MCF 10A (cell line): Measurements from ENCODE around the gene CTDNEP1. TPM values are rescaled to one million over a fixed set of nuclear protein-coding genes. Genes with fewer than 3 reads are reported as not detected.

Experiments used
- BruUV-seq: library from RNA; stranded (reverse); fragments of 400-500 nt; replicated peaks from 2 replicates; lab custom pipeline; 2021; lab: Mats Ljungman, UMichigan
- CTCF ChIA-PET: fragments of 300-600 bp; sonication (Branson Sonifier 250); formaldehyde crosslinking; extraction: SDS; loops from one replicate; lab custom pipeline; 2021; ENCODE audit warnings: antibody characterized with exemption, inconsistent platforms; lab: Yijun Ruan, JAX
- POLR2A ChIA-PET: fragments of 300-600, 350-650 bp; sonication (Branson Sonifier 250); formaldehyde crosslinking; extraction: SDS; loops from one replicate; lab custom pipeline; 2020; ENCODE audit warnings: antibody characterized with exemption, inconsistent platforms; lab: Yijun Ruan, JAX
- DNase-seq: peaks from one replicate; pipeline ENCODE4 v3.0.0-alpha.2; 2018; ENCODE audit not compliant: unreplicated experiment
- H3K27ac Mint-ChIP-seq: one replicate; pipeline ENCODE4 v1.8.0; 2022; ENCODE audit warnings: mild to moderate bottlenecking, low read depth, mixed read lengths; ENCODE audit not compliant: unreplicated experiment
- H3K27me3 Mint-ChIP-seq: one replicate; pipeline ENCODE4 v1.8.0; 2022; ENCODE audit warnings: mixed read lengths; ENCODE audit not compliant: insufficient read depth, unreplicated experiment
- H3K36me3 Mint-ChIP-seq: one replicate; pipeline ENCODE4 v1.8.0; 2022; ENCODE audit warnings: mild to moderate bottlenecking, moderate library complexity, mixed read lengths; ENCODE audit not compliant: insufficient read depth, unreplicated experiment
- H3K4me1 Mint-ChIP-seq: one replicate; pipeline ENCODE4 v1.8.0; 2022; ENCODE audit warnings: mixed read lengths; ENCODE audit not compliant: insufficient read depth, unreplicated experiment
- H3K4me3 Mint-ChIP-seq: one replicate; pipeline ENCODE4 v1.8.0; 2022; ENCODE audit warnings: mild to moderate bottlenecking, moderate library complexity, mixed read lengths; ENCODE audit not compliant: unreplicated experiment
- H3K9me3 Mint-ChIP-seq: one replicate; pipeline ENCODE4 v1.8.0; 2022; ENCODE audit warnings: mixed read lengths; ENCODE audit not compliant: unreplicated experiment
- CTCF ChIP-seq: fragments of 200-600 bp; IDR thresholded peaks from one replicate; pipeline ENCODE4 v1.8.0; 2022; ENCODE audit warnings: antibody characterized with exemption, mild to moderate bottlenecking; ENCODE audit not compliant: unreplicated experiment
- intact Hi-C: fragments of 100-400 bp; cut with micrococcal nuclease; formaldehyde crosslinking; loops from 2 replicates; pipeline ENCODE4 v1.14.1; 2022
- total RNA-seq: library from RNA; stranded (reverse); gene quantifications from 2 replicates; pipeline ENCODE4 v1.2.3, GENCODE V29; 2022

Gene CTDNEP1
- total RNA-seq, 1 experiment from 2014 or later, result 148 TPM

DNA sequence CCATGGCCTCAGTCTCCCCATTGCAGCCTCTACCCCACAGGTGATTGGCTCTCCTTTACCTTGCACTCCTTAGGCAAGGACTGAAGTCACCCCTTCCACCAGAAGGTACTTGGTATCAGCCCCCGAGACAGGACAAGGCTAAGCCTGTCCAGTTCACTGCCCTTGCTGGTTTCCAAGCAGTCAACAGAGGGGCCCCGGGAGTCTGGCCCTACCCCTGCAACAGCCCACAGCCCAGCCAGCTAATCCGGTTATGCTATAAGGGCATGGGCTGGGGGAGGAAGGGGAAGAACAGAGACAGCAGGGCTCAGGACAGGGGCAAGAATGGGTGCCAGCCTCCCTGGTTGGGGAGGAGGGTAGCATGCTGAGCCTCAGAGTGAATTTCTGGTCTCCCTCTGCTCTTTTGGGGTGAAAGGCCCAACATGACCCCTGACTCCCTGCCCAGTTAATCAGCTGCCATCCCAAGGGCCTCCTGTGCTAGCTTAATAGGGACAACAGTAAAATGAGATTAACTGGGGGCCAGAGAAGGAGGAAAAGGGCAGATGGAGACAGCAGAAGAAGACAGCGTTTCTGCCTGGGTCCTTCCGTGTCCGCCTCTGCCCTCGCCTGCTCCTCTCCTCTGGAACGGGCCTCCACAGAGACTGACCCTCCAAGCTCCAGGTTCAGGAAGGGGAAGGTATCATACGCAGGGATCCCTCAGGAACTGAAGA is 42.6 kb downstream of the CTDNEP1 start:
- BruUV-seq, result no TSS peak
- no peak for DNase-seq
- H3K36me3 Mint-ChIP-seq, result peaks cover 6% of the 10 kb centered on the region
- peaks cover under 1% of the 10 kb centered on the region for H3K4me1 Mint-ChIP-seq
- no peak for TF ChIP-seq CTCF
- intact Hi-C loops, result no loop called here
- H3K9me3 Mint-ChIP-seq, result no peaks in the 10 kb centered on the region
- peaks cover 18% of the 10 kb centered on the region for H3K27me3 Mint-ChIP-seq
- H3K27ac Mint-ChIP-seq, result no peak overlapping the region
- POLR2A ChIA-PET, result no interaction called here
- H3K4me3 Mint-ChIP-seq, result no peak overlapping the region
- CTCF ChIA-PET, result interaction anchor here (0.5 to 0.7 kb wide), 2 partner anchors 115 to 148 kb away, joined by 3 read pairs; no protein-coding TSS in a partner anchor

GRCh38 chr17:7208027-7208571 is 43.4 kb downstream of the CTDNEP1 start:
- Mint-ChIP-seq H3K4me3 (no peak overlapping the region), H3K9me3 (no peaks in the 10 kb centered on the region), H3K27me3 (peaks cover 18% of the 10 kb centered on the region), H3K4me1 (no peaks in the 10 kb centered on the region), H3K36me3 (peaks cover 5% of the 10 kb centered on the region), H3K27ac (no peak overlapping the region)
- intact Hi-C loops, result no loop called here
- CTCF ChIA-PET, result interaction anchor here (0.6 kb wide), 1 partner anchor 30 kb away, joined by 3 read pairs; no protein-coding TSS in a partner anchor
- no peak for TF ChIP-seq CTCF
- POLR2A ChIA-PET, result no interaction called here
- DNase-seq, result no peak
- BruUV-seq, result no TSS peak

DNA sequence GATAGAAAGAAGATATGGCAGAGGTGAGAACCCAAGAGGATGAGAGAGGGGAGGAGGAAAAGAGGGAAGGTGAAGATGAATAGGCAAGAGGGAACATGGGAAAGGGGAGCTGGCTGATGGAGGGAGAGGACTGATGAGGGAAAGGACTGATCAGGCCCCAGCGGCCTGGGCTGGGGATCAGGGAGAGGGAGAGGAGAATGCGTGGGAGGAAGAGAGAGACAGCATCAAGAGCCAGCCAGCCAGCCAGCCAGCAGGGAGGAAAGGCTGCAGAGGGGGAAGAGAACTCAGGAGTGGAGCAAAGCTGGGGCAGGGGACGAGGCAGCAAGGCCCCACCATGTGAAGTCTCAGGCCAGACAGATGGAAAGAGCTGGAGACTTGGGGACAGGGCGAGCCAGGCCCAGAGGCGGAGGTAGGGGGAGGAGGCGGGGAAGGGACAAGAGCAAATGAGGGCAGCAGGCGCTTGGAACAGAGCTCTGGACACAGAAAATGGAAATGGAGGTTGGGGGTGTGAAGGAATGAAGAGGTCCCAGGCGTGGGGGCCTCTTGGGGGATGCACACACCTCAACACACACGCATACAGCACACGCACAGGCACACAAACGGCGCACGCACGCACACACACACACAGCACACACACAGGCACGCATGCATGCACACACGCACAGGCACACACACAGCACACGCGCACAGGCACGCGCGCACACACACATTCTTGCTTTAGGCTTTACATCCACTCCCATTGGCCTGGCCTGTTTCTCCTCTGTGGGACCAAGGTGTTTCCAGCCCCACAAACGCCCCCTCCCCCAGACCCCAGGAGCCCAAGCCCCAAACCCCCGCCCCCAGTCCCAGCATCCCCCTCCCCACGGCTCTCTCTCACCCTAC is 44.2 kb downstream of the CTDNEP1 start:
- intact Hi-C loops, result no loop called here
- CTCF ChIA-PET, result interaction anchor here (0.6 kb wide), 1 partner anchor 30 kb away, joined by 3 read pairs; no protein-coding TSS in a partner anchor
- H3K9me3 Mint-ChIP-seq, result no peaks in the 10 kb centered on the region
- peaks cover 9% of the 10 kb centered on the region for H3K36me3 Mint-ChIP-seq
- no peak overlapping the region for H3K4me3 Mint-ChIP-seq
- no TSS peak for BruUV-seq
- POLR2A ChIA-PET, result interaction anchor here (0.6 kb wide), 1 partner anchor 683 kb away, joined by 3 read pairs; no protein-coding TSS in a partner anchor
- H3K4me1 Mint-ChIP-seq, result no peaks in the 10 kb centered on the region
- no peak for DNase-seq
- H3K27ac Mint-ChIP-seq, result no peak overlapping the region
- no peak for TF ChIP-seq CTCF
- peaks cover 18% of the 10 kb centered on the region for H3K27me3 Mint-ChIP-seq

- Mint-ChIP-seq H3K27me3 (peaks cover 18% of the 10 kb centered on the region), H3K9me3 (no peaks in the 10 kb centered on the region), H3K4me1 (no peaks in the 10 kb centered on the region), H3K27ac (no peak overlapping the region), H3K4me3 (no peak overlapping the region), H3K36me3 (peaks cover 11% of the 10 kb centered on the region)
- intact Hi-C loops, result no loop called here
- no peak for DNase-seq
- no peak for TF ChIP-seq CTCF
- BruUV-seq, result no TSS peak
- ChIA-PET CTCF (no interaction called here), POLR2A (interaction anchor here (0.7 kb wide), 1 partner anchor 452 kb away, joined by 4 read pairs; no protein-coding TSS in a partner anchor)
Measured at GRCh38 chr17:7205561-7205960, 46.0 kb downstream of the CTDNEP1 start.
